Brain microvascular endothelial cell (primary cell): ENCODE measurements around the gene ALDH9A1.
"Not testable (repeated sequence)": the region's sequence is repeated elsewhere in the genome, so short reads cannot be mapped to it uniquely, and the experiment has no call there.

Source experiments
- DNase-seq: peaks from one replicate; pipeline ENCODE4 v3.0.0-alpha.2; 2020
- H3K27ac ChIP-seq: fragments of 250-450 bp; sonication (Bioruptor Pico); 2 replicates; pipeline ENCODE4 v1.5.1; 2020; ENCODE audit warnings: mild to moderate bottlenecking, moderate library complexity
- H3K27me3 ChIP-seq: fragments of 250-450 bp; sonication (Bioruptor Pico); replicated peaks from 2 replicates; pipeline ENCODE4 v1.5.1; 2020; ENCODE audit warnings: mild to moderate bottlenecking
- H3K36me3 ChIP-seq: fragments of 250-450 bp; sonication (Bioruptor Pico); replicated peaks from 2 replicates; pipeline ENCODE4 v1.5.1; 2020; ENCODE audit warnings: mild to moderate bottlenecking
- H3K4me3 ChIP-seq: 2 replicates; pipeline ENCODE4 v1.5.1; 2011; ENCODE audit warnings: low read depth, mild to moderate bottlenecking, control low read depth, low read length, moderate library complexity
- in situ Hi-C: cut with HindIII; loops from 2 replicates; pipeline ENCODE4 v1.10.0; 2017; ENCODE audit warnings: low sequenced_read_pairs, low pct_ligation_motif_present
- TF ChIP-seq, protein P1 (sequence below): IDR thresholded peaks from 2 replicates; pipeline ENCODE4 v1.5.1; 2011; ENCODE audit warnings: low read depth, mild to moderate bottlenecking, moderate library complexity, low read length, control low read depth, inconsistent platforms; ENCODE audit errors: missing control alignments

Gene ALDH9A1

DNA sequence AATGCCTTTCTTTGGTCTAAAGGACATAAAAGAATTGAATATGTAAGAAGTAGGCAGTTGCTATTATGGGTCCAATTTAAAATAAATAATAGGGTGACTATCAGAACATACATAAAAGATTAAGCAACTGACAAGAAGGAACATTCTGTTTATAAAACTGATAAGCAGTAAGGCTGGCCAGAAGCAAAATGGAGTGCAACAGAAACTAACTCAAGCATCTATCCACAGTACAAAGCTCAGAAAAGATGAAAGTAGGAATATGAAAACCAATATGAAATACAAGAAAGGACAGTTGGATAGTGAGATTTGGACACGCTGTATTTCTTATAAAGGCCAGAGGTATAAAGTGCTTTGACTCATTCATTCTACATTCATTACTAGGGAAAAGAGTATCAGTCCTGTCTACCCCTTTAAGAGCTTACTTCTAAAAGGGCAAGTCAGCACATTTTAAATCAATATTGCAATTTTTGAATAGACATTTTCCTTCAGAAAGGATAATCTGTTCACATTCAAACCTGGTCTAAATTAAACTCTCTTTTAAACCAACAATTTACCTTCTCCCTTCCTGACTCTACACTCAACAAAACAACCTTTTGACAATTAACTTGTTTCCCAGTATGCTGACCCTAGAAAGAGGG, 14.4 kb downstream of the ALDH9A1 start:
- Histone ChIP-seq H3K4me3 (no peak overlapping the region), H3K27ac (no peak overlapping the region), H3K36me3 (peaks cover 25% of the 10 kb centered on the region), H3K27me3 (no peaks in the 10 kb centered on the region)
- TF ChIP-seq, protein P1, sequence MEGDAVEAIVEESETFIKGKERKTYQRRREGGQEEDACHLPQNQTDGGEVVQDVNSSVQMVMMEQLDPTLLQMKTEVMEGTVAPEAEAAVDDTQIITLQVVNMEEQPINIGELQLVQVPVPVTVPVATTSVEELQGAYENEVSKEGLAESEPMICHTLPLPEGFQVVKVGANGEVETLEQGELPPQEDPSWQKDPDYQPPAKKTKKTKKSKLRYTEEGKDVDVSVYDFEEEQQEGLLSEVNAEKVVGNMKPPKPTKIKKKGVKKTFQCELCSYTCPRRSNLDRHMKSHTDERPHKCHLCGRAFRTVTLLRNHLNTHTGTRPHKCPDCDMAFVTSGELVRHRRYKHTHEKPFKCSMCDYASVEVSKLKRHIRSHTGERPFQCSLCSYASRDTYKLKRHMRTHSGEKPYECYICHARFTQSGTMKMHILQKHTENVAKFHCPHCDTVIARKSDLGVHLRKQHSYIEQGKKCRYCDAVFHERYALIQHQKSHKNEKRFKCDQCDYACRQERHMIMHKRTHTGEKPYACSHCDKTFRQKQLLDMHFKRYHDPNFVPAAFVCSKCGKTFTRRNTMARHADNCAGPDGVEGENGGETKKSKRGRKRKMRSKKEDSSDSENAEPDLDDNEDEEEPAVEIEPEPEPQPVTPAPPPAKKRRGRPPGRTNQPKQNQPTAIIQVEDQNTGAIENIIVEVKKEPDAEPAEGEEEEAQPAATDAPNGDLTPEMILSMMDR = no peak
- in situ Hi-C loops = no loop called here
- DNase-seq = no peak

DNA sequence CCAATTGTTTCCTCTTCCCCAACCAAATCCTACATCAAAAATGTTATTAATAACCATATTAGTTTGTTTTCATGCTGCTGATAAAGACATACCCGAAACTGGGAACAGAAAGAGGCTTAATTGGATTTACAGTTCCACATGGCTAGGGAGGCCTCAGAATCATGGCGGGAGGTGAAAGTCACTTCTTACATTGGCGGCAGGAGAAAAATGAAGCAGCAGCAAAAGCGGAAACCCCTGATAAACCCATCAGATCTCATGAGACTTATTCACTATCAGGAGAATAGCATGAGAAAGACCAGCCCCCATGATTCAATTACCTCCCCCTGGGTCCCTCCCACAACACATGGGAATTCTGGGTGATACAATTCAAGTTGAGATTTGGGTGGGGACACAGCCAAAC, 17.6 kb downstream of the ALDH9A1 start:
- peaks cover 40% of the 10 kb centered on the region for H3K36me3 ChIP-seq
- in situ Hi-C loops, H3K27ac ChIP-seq, DNase-seq, H3K4me3 ChIP-seq, H3K27me3 ChIP-seq: not testable (repeated sequence)

- peaks cover 40% of the 10 kb centered on the region for H3K36me3 ChIP-seq
- H3K27me3 ChIP-seq = no peaks in the 10 kb centered on the region
- TF ChIP-seq, protein P1 = no peak
- in situ Hi-C loops = no loop called here
- no peak for DNase-seq
- no peak overlapping the region for H3K4me3 ChIP-seq
- H3K27ac ChIP-seq = no peak overlapping the region
These were observed 18.1 kb downstream of the ALDH9A1 start for GRCh38 chr1:165680303-165680702.

GRCh38 chr1:165679282-165680036, 18.9 kb downstream of the ALDH9A1 start:
- no peak for DNase-seq
- no peaks in the 10 kb centered on the region for H3K27me3 ChIP-seq
- TF ChIP-seq, protein P1 = no peak
- in situ Hi-C loops = no loop called here
- H3K36me3 ChIP-seq = peaks cover 40% of the 10 kb centered on the region
- no peak overlapping the region for H3K27ac ChIP-seq
- H3K4me3 ChIP-seq = no peak overlapping the region

DNA sequence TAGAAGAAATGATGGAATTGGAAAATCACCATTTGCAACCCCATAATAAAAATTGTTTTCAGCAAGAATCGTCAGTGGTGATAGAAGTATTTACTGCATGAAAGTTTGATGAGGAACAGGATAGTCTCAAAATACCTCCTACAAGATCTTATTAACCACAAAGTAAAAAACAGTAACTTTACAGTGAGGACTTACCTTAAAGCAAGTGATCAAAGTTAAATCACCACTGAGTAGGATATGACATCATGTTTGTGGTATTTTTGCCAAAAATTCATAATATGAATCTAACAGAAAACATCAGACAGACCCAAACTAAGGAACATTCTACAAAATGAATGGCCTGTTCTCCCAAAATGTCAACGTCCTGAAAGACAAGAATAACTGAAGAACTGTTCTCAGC, 19.9 kb downstream of the ALDH9A1 start:
- DNase-seq = no peak
- TF ChIP-seq, protein P1 = no peak
- in situ Hi-C loops = no loop called here
- H3K4me3 ChIP-seq = no peak overlapping the region
- no peaks in the 10 kb centered on the region for H3K27me3 ChIP-seq
- no peak overlapping the region for H3K27ac ChIP-seq
- peaks cover 40% of the 10 kb centered on the region for H3K36me3 ChIP-seq

DNA sequence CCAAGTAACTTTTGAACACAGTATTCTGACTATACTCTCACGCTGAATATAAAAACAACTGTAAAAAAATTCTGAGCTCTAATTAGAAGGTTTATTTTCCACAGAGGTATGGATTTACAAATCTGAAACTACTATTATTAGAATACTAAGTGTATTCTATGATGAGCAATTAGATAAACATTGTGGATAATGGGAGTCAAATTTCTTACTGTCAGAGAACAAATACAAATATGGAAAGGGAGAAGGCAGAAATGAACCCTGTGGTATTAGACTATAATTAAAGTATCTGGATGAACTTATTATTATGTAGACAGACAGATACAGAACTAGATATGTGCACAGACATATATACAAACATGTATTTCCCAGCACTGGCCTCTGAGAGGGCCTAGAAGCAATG, 22.6 kb downstream of the ALDH9A1 start:
- DNase-seq = no peak
- no peak overlapping the region for H3K4me3 ChIP-seq
- no peaks in the 10 kb centered on the region for H3K27me3 ChIP-seq
- in situ Hi-C loops = no loop called here
- no peak overlapping the region for H3K27ac ChIP-seq
- H3K36me3 ChIP-seq = peaks cover 33% of the 10 kb centered on the region
- TF ChIP-seq, protein P1 = no peak
